ENCODE data around the gene HLF. TPM values are rescaled to one million over a fixed set of nuclear protein-coding genes. Genes with fewer than 3 reads are reported as not detected.
"Not testable (repeated sequence)": the region's sequence is repeated elsewhere in the genome, so short reads cannot be mapped to it uniquely, and the experiment has no call there.

HLF gene
- total RNA-seq, 4 donors from 2014 or later: 8.5 to 17.5 (median 13.3) TPM

- 88 to 90% methylated on average over 6 to 7 of the region's 7 CpGs for WGBS, 2 donors (ENCODE audit: low coverage in 1 of 2)
- H3K27me3 ChIP-seq: no peaks in the 10 kb centered on the region
- no peaks in the 10 kb centered on the region for H3K4me1 ChIP-seq
- H3K27ac ChIP-seq: no peak overlapping the region
- TF ChIP-seq EP300 (IDR thresholded peaks at IDR 0.05; ENCODE audit: low read depth) (no peak), CTCF (IDR thresholded peaks at IDR 0.05) (no peak), POLR2AphosphoS5 (IDR thresholded peaks at IDR 0.05) (no peak), POLR2A (IDR thresholded peaks at IDR 0.05) (no peak)
- intact Hi-C loops (cut with DNase I; ENCODE audit: low total_unique reads): no loop called here
- no peaks in the 10 kb centered on the region for H3K9me3 ChIP-seq
- no peak for DNase-seq
- in situ Hi-C loops (cut with MboI; ENCODE audit: low pct_ligation_motif_present in 1 of 4, low pct_unique_long_range_greater_than_20kb in 1 of 4, low sequenced_read_pairs in 3 of 4): no loop called here
- H3K36me3 ChIP-seq: no peaks in the 10 kb centered on the region
- no peak overlapping the region for H3K4me3 ChIP-seq
Observed at GRCh38 chr17:55326030-55326429, 61.3 kb downstream of the HLF start.

GRCh38 chr17:55327225-55328088, 62.7 kb downstream of the HLF start:
- intact Hi-C loops (cut with DNase I; ENCODE audit: low total_unique reads) (no loop called here), in situ Hi-C loops (cut with MboI; ENCODE audit: low pct_ligation_motif_present in 1 of 4, low pct_unique_long_range_greater_than_20kb in 1 of 4, low sequenced_read_pairs in 3 of 4) (no loop called here)
- H3K27me3 ChIP-seq: no peaks in the 10 kb centered on the region
- peak; percentile 20 for DNase-seq
- H3K4me1 ChIP-seq: no peaks in the 10 kb centered on the region
- no peaks in the 10 kb centered on the region for H3K36me3 ChIP-seq
- H3K27ac ChIP-seq: no peak overlapping the region
- TF ChIP-seq POLR2AphosphoS5 (IDR thresholded peaks at IDR 0.05) (no peak), CTCF (IDR thresholded peaks at IDR 0.05) (no peak), POLR2A (IDR thresholded peaks at IDR 0.05) (no peak), EP300 (IDR thresholded peaks at IDR 0.05; ENCODE audit: low read depth) (no peak)
- H3K4me3 ChIP-seq: no peak overlapping the region
- WGBS, 2 donors (ENCODE audit: low coverage in 1 of 2): 50 to 58% methylated on average over 3 to 4 of the region's 4 CpGs
- no peaks in the 10 kb centered on the region for H3K9me3 ChIP-seq

GRCh38 chr17:55328514-55328913, 63.8 kb downstream of the HLF start:
- DNase-seq; H3K9me3 ChIP-seq; H3K4me3 ChIP-seq; intact Hi-C loops (cut with DNase I; ENCODE audit: low total_unique reads); H3K4me1 ChIP-seq; in situ Hi-C loops (cut with MboI; ENCODE audit: low pct_ligation_motif_present in 1 of 4, low pct_unique_long_range_greater_than_20kb in 1 of 4, low sequenced_read_pairs in 3 of 4); H3K27ac ChIP-seq; H3K27me3 ChIP-seq; H3K36me3 ChIP-seq: not testable (repeated sequence)
- WGBS, 2 donors (ENCODE audit: low coverage in 1 of 2): 84% methylated on average over 2 of the region's 2 CpGs; no CpG with 5 or more reads in 1 of the 2 donors

- DNase-seq: no peak
- Histone ChIP-seq H3K4me1 (no peaks in the 10 kb centered on the region), H3K4me3 (no peak overlapping the region), H3K9me3 (no peaks in the 10 kb centered on the region), H3K27me3 (no peaks in the 10 kb centered on the region), H3K27ac (no peak overlapping the region), H3K36me3 (no peaks in the 10 kb centered on the region)
- 82 to 88% methylated on average over 7 to 8 of the region's 8 CpGs for WGBS, 2 donors (ENCODE audit: low coverage in 1 of 2)
- in situ Hi-C loops (cut with MboI; ENCODE audit: low pct_ligation_motif_present in 1 of 4, low pct_unique_long_range_greater_than_20kb in 1 of 4, low sequenced_read_pairs in 3 of 4): no loop called here
- TF ChIP-seq POLR2AphosphoS5 (IDR thresholded peaks at IDR 0.05): no peak
- TF ChIP-seq CTCF (IDR thresholded peaks at IDR 0.05): no peak
- TF ChIP-seq POLR2A (IDR thresholded peaks at IDR 0.05): no peak
- no peak for TF ChIP-seq EP300 (IDR thresholded peaks at IDR 0.05; ENCODE audit: low read depth)
- intact Hi-C loops (cut with DNase I; ENCODE audit: low total_unique reads): no loop called here
Observed at GRCh38 chr17:55330344-55330933, 65.7 kb downstream of the HLF start.
